OCI-LY7 (cell line): ENCODE results near the gene CD63.

Source experiments
- CTCF ChIP-seq: fragments of 200-600 bp; sonication (generic); conservative IDR thresholded peaks from 2 replicates; pipeline ENCODE4 v1.5.1; 2014; ENCODE audit warnings: mild to moderate bottlenecking, antibody characterized with exemption, low read length, moderate library complexity, mixed read lengths
- EZH2phosphoT487 ChIP-seq: fragments of 200-600 bp; sonication (generic); IDR thresholded peaks from 2 replicates; pipeline ENCODE4 v1.6.1; 2018; ENCODE audit warnings: low read depth, borderline replicate concordance, mild to moderate bottlenecking, mixed run types, antibody characterized with exemption, low read length, moderate library complexity, mixed read lengths

GRCh38 chr12:55675666-55676065 is 53.1 kb downstream of the CD63 start:
- TF ChIP-seq CTCF (no peak), EZH2phosphoT487 (no peak)
